HG03469 (cell line): ENCODE measurements around the gene RALGDS.
"Not testable (repeated sequence)": the region's sequence is repeated elsewhere in the genome, so short reads cannot be mapped to it uniquely, and the experiment has no call there.

Experiments
- ATAC-seq: cut with Tn5 transposase; IDR thresholded peaks from one replicate; pipeline ENCODE4 v1.9.1; 2021; ENCODE audit warnings: mild to moderate bottlenecking, moderate library complexity, moderate number of reproducible peaks; ENCODE audit not compliant: unreplicated experiment

RALGDS gene

DNA sequence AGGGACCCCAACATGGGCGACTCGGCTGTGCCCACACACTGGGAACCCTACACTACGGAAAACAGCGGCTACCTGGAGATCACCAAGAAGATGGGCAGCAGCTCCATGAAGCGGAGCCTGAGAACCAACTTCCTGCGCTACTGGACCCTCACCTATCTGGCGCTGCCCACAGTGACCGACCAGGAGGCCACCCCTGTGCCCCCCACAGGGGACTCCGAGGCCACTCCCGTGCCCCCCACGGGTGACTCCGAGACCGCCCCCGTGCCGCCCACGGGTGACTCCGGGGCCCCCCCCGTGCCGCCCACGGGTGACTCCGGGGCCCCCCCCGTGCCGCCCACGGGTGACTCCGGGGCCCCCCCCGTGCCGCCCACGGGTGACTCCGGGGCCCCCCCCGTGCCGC lies 50.1 kb downstream of the RALGDS start:
- ATAC-seq: not testable (repeated sequence)

DNA sequence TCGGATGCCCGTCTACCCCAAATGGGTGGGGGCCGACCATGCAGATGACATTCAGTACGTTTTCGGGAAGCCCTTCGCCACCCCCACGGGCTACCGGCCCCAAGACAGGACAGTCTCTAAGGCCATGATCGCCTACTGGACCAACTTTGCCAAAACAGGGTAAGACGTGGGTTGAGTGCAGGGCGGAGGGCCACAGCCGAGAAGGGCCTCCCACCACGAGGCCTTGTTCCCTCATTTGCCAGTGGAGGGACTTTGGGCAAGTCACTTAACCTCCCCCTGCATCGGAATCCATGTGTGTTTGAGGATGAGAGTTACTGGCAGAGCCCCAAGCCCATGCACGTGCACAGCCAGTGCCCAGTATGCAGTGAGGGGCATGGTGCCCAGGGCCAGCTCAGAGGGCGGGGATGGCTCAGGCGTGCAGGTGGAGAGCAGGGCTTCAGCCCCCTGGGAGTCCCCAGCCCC lies 50.5 kb downstream of the RALGDS start:
- not testable (repeated sequence) for ATAC-seq

DNA sequence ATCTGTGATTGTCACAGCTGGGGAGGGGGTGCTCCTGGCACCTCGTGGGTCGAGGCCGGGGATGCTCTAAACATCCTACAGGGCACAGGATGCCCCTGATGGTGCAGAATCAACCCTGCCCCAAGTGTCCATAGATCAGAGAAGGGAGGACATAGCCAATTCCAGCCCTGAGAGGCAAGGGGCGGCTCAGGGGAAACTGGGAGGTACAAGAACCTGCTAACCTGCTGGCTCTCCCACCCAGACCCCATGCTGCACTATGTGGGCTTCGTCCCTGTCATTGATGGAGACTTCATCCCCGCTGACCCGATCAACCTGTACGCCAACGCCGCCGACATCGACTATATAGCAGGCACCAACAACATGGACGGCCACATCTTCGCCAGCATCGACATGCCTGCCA lies 52.6 kb downstream of the RALGDS start:
- ATAC-seq: not testable (repeated sequence)

- no peak for ATAC-seq
Observed at GRCh38 chr9:133067813-133068212, 53.2 kb downstream of the RALGDS start.

- ATAC-seq: no peak
Observed at GRCh38 chr9:133067006-133067405, 54.0 kb downstream of the RALGDS start.

DNA sequence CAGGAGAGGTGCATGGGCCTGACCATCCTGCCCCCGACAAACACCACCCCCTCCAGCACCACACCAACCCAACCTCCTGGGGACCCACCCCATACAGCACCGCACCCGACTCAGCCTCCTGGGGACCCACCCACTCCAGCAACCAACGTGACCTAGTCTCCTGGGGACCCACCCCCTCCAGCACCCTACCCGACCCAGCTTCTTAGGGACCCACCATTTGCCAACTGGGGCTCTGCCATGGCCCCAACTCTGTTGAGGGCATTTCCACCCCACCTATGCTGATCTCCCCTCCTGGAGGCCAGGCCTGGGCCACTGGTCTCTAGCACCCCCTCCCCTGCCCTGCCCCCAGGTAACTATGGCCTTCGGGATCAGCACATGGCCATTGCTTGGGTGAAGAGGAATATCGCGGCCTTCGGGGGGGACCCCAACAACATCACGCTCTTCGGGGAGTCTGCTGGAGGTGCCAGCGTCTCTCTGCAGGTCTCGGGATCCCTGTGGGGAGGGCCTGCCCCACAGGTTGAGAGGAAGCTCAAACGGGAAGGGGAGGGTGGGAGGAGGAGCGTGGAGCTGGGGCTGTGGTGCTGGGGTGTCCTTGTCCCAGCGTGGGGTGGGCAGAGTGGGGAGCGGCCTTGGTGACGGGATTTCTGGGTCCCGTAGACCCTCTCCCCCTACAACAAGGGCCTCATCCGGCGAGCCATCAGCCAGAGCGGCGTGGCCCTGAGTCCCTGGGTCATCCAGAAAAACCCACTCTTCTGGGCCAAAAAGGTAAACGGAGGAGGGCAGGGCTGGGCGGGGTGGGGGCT lies 54.7 kb downstream of the RALGDS start:
- no peak for ATAC-seq

GRCh38 chr9:133065070-133065388 lies 56.0 kb downstream of the RALGDS start:
- ATAC-seq: no peak

- ATAC-seq: no peak
Observed at GRCh38 chr9:133064241-133065069, 56.6 kb downstream of the RALGDS start.

DNA sequence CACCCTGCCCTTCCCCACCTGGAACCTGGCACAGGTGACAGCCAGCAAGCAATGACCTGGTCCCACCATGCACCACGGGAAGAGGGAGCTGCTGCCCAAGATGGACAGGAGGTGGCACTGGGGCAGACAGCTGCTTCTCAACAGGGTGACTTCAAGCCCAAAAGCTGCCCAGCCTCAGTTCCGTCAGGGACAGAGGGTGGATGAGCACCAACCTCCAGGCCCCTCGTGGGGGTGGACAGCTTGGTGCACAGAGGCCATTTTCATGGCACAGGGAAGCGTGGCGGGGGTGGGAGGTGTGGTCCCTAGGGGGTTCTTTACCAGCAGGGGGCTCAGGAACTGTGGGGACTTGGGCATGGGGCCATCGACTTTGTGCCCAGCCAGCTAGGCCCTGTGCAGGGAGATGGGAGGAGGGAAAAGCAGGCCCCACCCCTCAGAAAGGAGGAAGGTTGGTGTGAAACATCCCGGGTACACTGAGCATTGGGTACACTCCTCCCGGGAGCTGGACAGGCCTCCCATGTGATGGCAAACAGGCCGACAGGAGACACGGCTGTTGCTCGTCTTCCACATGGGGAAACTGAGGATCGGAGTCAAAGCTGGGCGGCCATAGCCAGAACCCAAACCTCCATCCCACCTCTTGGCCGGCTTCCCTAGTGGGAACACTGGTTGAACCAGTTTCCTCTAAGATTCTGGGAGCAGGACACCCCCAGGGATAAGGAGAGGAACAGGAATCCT lies 57.4 kb downstream of the RALGDS start:
- no peak for ATAC-seq

GRCh38 chr9:133063159-133063499 lies 57.9 kb downstream of the RALGDS start:
- ATAC-seq: no peak

DNA sequence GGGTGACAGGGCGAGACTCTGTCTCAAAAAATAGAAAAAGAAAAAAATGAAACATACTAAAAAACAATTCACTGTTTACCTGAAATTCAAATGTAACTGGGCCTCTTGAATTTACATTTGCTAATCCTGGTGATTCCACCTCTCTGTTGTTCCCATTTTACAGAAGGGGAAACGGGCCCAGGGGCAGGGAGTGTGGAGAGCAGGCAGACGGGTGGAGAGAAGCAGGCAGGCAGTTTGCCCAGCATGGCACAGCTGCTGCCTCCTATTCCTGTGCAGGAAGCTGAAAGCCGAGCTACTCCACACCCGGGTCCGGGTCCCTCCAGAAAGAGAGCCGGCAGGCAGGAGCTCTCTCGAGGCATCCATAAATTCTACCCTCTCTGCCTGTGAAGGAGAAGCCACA lies 58.5 kb downstream of the RALGDS start:
- not testable (repeated sequence) for ATAC-seq

- ATAC-seq: not testable (repeated sequence)
Observed at GRCh38 chr9:133061764-133062145, 59.3 kb downstream of the RALGDS start, which contains the start of gene CEL. TSS of gene CEL (plus strand) at chr9:133061981. CDS start at chr9:133062003, 22 bp downstream.

DNA sequence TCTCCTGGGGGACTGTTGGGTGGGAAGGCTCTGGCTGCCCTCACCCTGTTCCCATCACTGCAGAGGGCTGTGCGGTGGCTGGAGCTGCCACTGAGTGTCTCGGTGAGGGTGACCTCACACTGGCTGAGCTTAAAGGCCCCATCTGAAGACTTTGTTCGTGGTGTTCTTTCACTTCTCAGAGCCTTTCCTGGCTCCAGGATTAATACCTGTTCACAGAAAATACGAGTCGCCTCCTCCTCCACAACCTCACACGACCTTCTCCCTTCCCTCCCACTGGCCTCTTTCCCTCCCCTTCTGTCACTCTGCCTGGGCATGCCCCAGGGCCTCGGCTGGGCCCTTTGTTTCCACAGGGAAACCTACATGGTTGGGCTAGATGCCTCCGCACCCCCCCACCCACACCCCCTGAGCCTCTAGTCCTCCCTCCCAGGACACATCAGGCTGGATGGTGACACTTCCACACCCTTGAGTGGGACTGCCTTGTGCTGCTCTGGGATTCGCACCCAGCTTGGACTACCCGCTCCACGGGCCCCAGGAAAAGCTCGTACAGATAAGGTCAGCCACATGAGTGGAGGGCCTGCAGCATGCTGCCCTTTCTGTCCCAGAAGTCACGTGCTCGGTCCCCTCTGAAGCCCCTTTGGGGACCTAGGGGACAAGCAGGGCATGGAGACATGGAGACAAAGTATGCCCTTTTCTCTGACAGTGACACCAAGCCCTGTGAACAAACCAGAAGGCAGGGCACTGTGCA lies 59.8 kb downstream of the RALGDS start:
- not testable (repeated sequence) for ATAC-seq

- ATAC-seq: no peak
Observed at GRCh38 chr9:133060417-133060841, 60.6 kb downstream of the RALGDS start.

DNA sequence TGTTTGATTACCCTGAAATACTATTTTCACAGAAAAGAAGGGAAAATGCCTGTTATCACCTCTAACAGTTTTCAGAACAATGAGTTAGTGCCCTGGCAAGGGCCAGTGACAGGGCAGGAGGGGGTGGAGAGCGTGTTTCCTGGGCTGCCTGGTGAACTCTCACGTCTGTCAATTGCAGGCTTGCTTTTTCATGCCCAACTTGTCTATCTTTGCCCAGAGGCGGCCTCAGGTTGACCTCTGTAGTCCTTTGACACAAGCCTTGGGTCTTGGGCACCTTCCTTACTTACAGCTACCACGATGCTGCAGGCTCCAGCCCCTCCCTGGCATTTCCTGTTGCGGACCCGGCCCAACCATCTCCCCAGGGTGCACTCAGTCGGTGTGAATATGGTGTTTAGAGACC lies 61.4 kb downstream of the RALGDS start:
- ATAC-seq: no peak

- ATAC-seq: no peak
Observed at GRCh38 chr9:133058550-133059320, 62.3 kb downstream of the RALGDS start.

GRCh38 chr9:133058071-133058470 lies 63.0 kb downstream of the RALGDS start:
- no peak for ATAC-seq

DNA sequence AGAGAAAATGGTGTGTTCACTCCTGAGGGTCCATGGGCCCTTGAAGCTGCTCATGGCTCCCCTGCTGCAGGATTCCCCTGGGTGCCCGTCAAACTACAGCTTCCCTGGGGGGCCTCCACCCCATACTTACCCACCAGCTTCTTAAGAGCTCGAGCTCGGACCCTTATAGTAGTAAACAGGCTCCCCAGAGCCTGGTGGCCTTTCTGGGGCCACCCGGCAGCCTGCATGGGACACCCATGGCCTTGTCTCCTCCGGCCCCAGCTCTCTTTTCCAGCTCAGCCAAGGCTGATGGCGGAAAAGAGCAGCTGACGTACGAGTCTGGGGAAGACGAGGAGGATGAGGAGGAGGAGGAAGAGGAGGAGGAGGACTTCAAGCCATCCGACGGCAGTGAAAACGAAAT lies 63.5 kb downstream of the RALGDS start:
- no peak for ATAC-seq

- no peak for ATAC-seq
Observed at GRCh38 chr9:133057006-133057405, 64.0 kb downstream of the RALGDS start.

GRCh38 chr9:133056533-133056932 lies 64.5 kb downstream of the RALGDS start:
- ATAC-seq: no peak
